ENCODE data around the gene PATJ. TPM values are rescaled to one million over a fixed set of nuclear protein-coding genes. Genes with fewer than 3 reads are reported as not detected.

Gene PATJ
- total and polyA plus RNA-seq, 3 donors from 2014 or later, result 12.9 to 44.5 (median 21.6) TPM

- H3K27ac ChIP-seq, result no peak overlapping the region
- WGBS, 2 donors, result 81 to 94% methylated on average over 1 of the region's 1 CpG
- H3K27me3 ChIP-seq, result no peaks in the 10 kb centered on the region
- DNase-seq, result no peak
- no peak overlapping the region for H3K4me3 ChIP-seq
- no peaks in the 10 kb centered on the region for H3K4me1 ChIP-seq
- intact Hi-C loops (cut with DNase I; ENCODE audit: low total_unique reads), result no loop called here
- H3K9me3 ChIP-seq, result no peaks in the 10 kb centered on the region
- no peak for TF ChIP-seq CTCF (IDR thresholded peaks at IDR 0.05)
- TF ChIP-seq POLR2A (IDR thresholded peaks at IDR 0.05), result no peak
- H3K36me3 ChIP-seq (ENCODE audit: low read depth, missing control alignments), result no peaks in the 10 kb centered on the region
These were observed 27.9 kb downstream of the PATJ start for GRCh38 chr1:61770131-61770530.

- 89 to 92% methylated on average over 2 of the region's 2 CpGs for WGBS, 2 donors
- intact Hi-C loops (cut with DNase I; ENCODE audit: low total_unique reads), result no loop called here
- TF ChIP-seq POLR2A (IDR thresholded peaks at IDR 0.05), result no peak
- TF ChIP-seq CTCF (IDR thresholded peaks at IDR 0.05), result no peak
- no peaks in the 10 kb centered on the region for H3K27me3 ChIP-seq
- no peaks in the 10 kb centered on the region for H3K9me3 ChIP-seq
- no peaks in the 10 kb centered on the region for H3K36me3 ChIP-seq (ENCODE audit: low read depth, missing control alignments)
- DNase-seq, result no peak
- H3K27ac ChIP-seq, result no peak overlapping the region
- H3K4me1 ChIP-seq, result no peaks in the 10 kb centered on the region
- H3K4me3 ChIP-seq, result no peak overlapping the region
These were observed 33.8 kb downstream of the PATJ start for GRCh38 chr1:61776091-61776490.

- no peak for DNase-seq
- no peak overlapping the region for H3K4me3 ChIP-seq
- 96 to 97% methylated on average over 2 of the region's 2 CpGs for WGBS, 2 donors
- intact Hi-C loops (cut with DNase I; ENCODE audit: low total_unique reads), result no loop called here
- H3K4me1 ChIP-seq, result no peaks in the 10 kb centered on the region
- no peak overlapping the region for H3K27ac ChIP-seq
- H3K36me3 ChIP-seq (ENCODE audit: low read depth, missing control alignments), result no peaks in the 10 kb centered on the region
- H3K9me3 ChIP-seq, result no peaks in the 10 kb centered on the region
- H3K27me3 ChIP-seq, result no peaks in the 10 kb centered on the region
- no peak for TF ChIP-seq POLR2A (IDR thresholded peaks at IDR 0.05)
- TF ChIP-seq CTCF (IDR thresholded peaks at IDR 0.05), result no peak
These were observed 37.0 kb downstream of the PATJ start for GRCh38 chr1:61779231-61779630.

GRCh38 chr1:61781151-61781550 lies 38.9 kb downstream of the PATJ start:
- H3K36me3 ChIP-seq (ENCODE audit: low read depth, missing control alignments), result no peaks in the 10 kb centered on the region
- H3K4me1 ChIP-seq, result no peaks in the 10 kb centered on the region
- no peak for TF ChIP-seq POLR2A (IDR thresholded peaks at IDR 0.05)
- no peak for TF ChIP-seq CTCF (IDR thresholded peaks at IDR 0.05)
- H3K27ac ChIP-seq, result no peak overlapping the region
- no peaks in the 10 kb centered on the region for H3K9me3 ChIP-seq
- DNase-seq, result no peak
- H3K4me3 ChIP-seq, result no peak overlapping the region
- H3K27me3 ChIP-seq, result no peaks in the 10 kb centered on the region
- intact Hi-C loops (cut with DNase I; ENCODE audit: low total_unique reads), result no loop called here

GRCh38 chr1:61782771-61783170 lies 40.5 kb downstream of the PATJ start:
- intact Hi-C loops (cut with DNase I; ENCODE audit: low total_unique reads), result no loop called here
- TF ChIP-seq CTCF (IDR thresholded peaks at IDR 0.05), result no peak
- no peak for TF ChIP-seq POLR2A (IDR thresholded peaks at IDR 0.05)
- DNase-seq, result no peak
- H3K27ac ChIP-seq, result no peak overlapping the region
- WGBS, 2 donors, result 88 to 90% methylated on average over 4 of the region's 4 CpGs
- H3K4me1 ChIP-seq, result no peaks in the 10 kb centered on the region
- H3K36me3 ChIP-seq (ENCODE audit: low read depth, missing control alignments), result no peaks in the 10 kb centered on the region
- H3K4me3 ChIP-seq, result no peak overlapping the region
- H3K9me3 ChIP-seq, result no peaks in the 10 kb centered on the region
- H3K27me3 ChIP-seq, result no peaks in the 10 kb centered on the region

Measured in testis (tissue), 3 donors.